Endothelial cell of umbilical vein (primary cell): ENCODE measurements around the gene DHX15.

Source experiments
- EZH2 ChIP-seq: IDR thresholded peaks from 2 replicates; pipeline ENCODE4 v1.6.1; 2012; ENCODE audit warnings: borderline replicate concordance, low read depth, mild to moderate bottlenecking, moderate library complexity, low read length, inconsistent platforms; ENCODE audit not compliant: severe bottlenecking
- FOS ChIP-seq: IDR thresholded peaks from 2 replicates; pipeline ENCODE4 v1.6.1; 2011; ENCODE audit warnings: mild to moderate bottlenecking, low read length, moderate library complexity, borderline replicate concordance; ENCODE audit not compliant: insufficient read depth
- JUN ChIP-seq: IDR thresholded peaks from 2 replicates; pipeline ENCODE4 v1.6.1; 2011; ENCODE audit warnings: borderline replicate concordance, low read depth; ENCODE audit not compliant: insufficient read length, insufficient read depth
- MYC ChIP-seq: IDR thresholded peaks from one replicate; pipeline ENCODE4 v1.6.1; 2011; ENCODE audit warnings: mild to moderate bottlenecking, low read depth, low read length
- POLR2A ChIP-seq: IDR thresholded peaks from 2 replicates; pipeline ENCODE4 v1.6.1; 2012; ENCODE audit warnings: low read depth, mild to moderate bottlenecking, control low read depth, low read length
- POLR2AphosphoS5 ChIP-seq: IDR thresholded peaks from 2 replicates; pipeline ENCODE4 v1.6.1; 2012; ENCODE audit warnings: low read depth, mild to moderate bottlenecking, control low read depth, low read length, moderate library complexity; ENCODE audit not compliant: insufficient read depth
- TF ChIP-seq, protein P1 (sequence below), 2 donors: IDR thresholded peaks; 1 replicate in 1 of 2; 2 replicates in 1 of 2; pipeline ENCODE4 v1.5.1; 2011; ENCODE audit warnings: low read length in 2 of 2, mild to moderate bottlenecking in 2 of 2, moderate library complexity in 2 of 2, control low read depth in 1 of 2, inconsistent platforms in 1 of 2, low read depth in 1 of 2; ENCODE audit not compliant: insufficient read depth in 1 of 2; ENCODE audit errors: extremely low read depth in 1 of 2
- TF ChIP-seq, protein P2 (sequence below): IDR thresholded peaks from 2 replicates; pipeline ENCODE4 v1.6.1; 2011; ENCODE audit not compliant: insufficient read depth, insufficient read length

DNA sequence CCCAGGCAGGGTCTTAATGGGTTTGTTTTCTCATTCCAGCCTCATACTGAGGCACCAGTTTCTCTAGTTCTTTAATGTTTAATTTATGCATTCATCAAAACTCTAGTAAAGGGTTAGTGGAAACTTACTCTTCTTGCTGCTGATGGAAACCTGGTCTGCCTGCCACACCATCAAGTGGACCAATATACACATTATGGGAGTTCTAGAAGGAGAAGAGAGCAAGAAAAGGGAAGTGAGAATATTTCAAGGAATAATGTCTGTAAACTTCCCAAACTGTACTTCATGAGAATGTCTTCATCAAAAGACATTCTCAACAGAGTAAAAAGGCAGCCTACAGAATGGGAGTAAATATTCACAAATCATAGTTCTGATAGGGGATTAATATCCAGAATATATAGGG lies 20.9 kb upstream of the DHX15 start:
- TF ChIP-seq POLR2A (no peak), EZH2 (no peak), POLR2AphosphoS5 (no peak), FOS (no peak), MYC (no peak), JUN (no peak)
- TF ChIP-seq, protein P1, sequence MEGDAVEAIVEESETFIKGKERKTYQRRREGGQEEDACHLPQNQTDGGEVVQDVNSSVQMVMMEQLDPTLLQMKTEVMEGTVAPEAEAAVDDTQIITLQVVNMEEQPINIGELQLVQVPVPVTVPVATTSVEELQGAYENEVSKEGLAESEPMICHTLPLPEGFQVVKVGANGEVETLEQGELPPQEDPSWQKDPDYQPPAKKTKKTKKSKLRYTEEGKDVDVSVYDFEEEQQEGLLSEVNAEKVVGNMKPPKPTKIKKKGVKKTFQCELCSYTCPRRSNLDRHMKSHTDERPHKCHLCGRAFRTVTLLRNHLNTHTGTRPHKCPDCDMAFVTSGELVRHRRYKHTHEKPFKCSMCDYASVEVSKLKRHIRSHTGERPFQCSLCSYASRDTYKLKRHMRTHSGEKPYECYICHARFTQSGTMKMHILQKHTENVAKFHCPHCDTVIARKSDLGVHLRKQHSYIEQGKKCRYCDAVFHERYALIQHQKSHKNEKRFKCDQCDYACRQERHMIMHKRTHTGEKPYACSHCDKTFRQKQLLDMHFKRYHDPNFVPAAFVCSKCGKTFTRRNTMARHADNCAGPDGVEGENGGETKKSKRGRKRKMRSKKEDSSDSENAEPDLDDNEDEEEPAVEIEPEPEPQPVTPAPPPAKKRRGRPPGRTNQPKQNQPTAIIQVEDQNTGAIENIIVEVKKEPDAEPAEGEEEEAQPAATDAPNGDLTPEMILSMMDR (IDR thresholded peaks at IDR 0.05; ENCODE audit: extremely low read depth in 1 of 2, insufficient read depth in 1 of 2, low read depth in 1 of 2, low read length in 2 of 2): no peak
- TF ChIP-seq, protein P2, sequence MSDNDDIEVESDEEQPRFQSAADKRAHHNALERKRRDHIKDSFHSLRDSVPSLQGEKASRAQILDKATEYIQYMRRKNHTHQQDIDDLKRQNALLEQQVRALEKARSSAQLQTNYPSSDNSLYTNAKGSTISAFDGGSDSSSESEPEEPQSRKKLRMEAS: no peak
